HCT116 (cell line): ENCODE results near the gene USF1. TPM values are rescaled to one million over a fixed set of nuclear protein-coding genes. Genes with fewer than 3 reads are reported as not detected.

Experiments
- ATAC-seq: fragments of 200-7000 bp; cut with Tn5 transposase; 2 replicates; pipeline ENCODE4 v1.9.1; 2020; ENCODE audit warnings: mild to moderate bottlenecking, moderate library complexity
- BruUV-seq: library from RNA; stranded (reverse); fragments of 400-500 nt; replicated peaks from 2 replicates; lab custom pipeline; 2021; lab: Mats Ljungman, UMichigan
- CTCF ChIA-PET: fragments of 300-600 bp; sonication (Branson Sonifier 250); formaldehyde crosslinking; loops from one replicate; lab custom pipeline; 2021; ENCODE audit warnings: antibody characterized with exemption; lab: Charles Lee
- POLR2A ChIA-PET: fragments of 300-600, 350-600 bp; sonication (Branson Sonifier 250); formaldehyde crosslinking; loops from one replicate; lab custom pipeline; 2021; ENCODE audit warnings: antibody characterized with exemption; lab: Charles Lee
- RAD21 ChIA-PET, 2 experiments: fragments of 300-600 bp; sonication (Branson Sonifier 250); formaldehyde crosslinking; loops; one replicate each; lab custom pipeline; 2023; ENCODE audit warnings: low total read pairs in 2 of 2; ENCODE audit not compliant: uncharacterized antibody in 2 of 2, unreplicated experiment in 2 of 2, low non-redundant PET in 1 of 2; lab: Charles Lee
- DNase-seq: peaks from one replicate; pipeline ENCODE4 v3.0.0-alpha.2; 2010; ENCODE audit warnings: low read depth, low spot score
- H2AFZ ChIP-seq: fragments of 200-600 bp; shearing (Covaris generic), sonication (generic); 2 replicates; pipeline ENCODE4 v1.6.1; 2017; ENCODE audit warnings: low read depth, mixed run types, mixed read lengths, antibody characterized with exemption, low read length; ENCODE audit not compliant: poor library complexity, severe bottlenecking
- H3K27ac ChIP-seq: 2 replicates; pipeline ENCODE4 v1.5.1; 2012; ENCODE audit warnings: low read depth, low read length
- H3K27me3 ChIP-seq: fragments of 200-600 bp; sonication (generic); 2 replicates; pipeline ENCODE4 v1.6.1; 2016; ENCODE audit warnings: mixed run types, low read length, mixed read lengths; ENCODE audit not compliant: insufficient read depth
- H3K36me3 ChIP-seq, 2 experiments: fragments of 200-500 bp in 1 of 2; fragments of 200-600 bp in 1 of 2; sonication (Bioruptor generic) in 1 of 2; sonication (generic) in 1 of 2; 2 replicates each; pipeline versions ENCODE4 v1.5.1 to v1.6.1; 2014 to 2016; ENCODE audit warnings: low read length in 2 of 2, inconsistent platforms in 1 of 2, mixed read lengths in 1 of 2, mixed run types in 1 of 2; ENCODE audit not compliant: insufficient read depth in 2 of 2, control insufficient read depth in 1 of 2
- H3K4me1 ChIP-seq, 2 experiments: fragments of 200-600 bp in 1 of 2; sonication (generic) in 1 of 2; 2 replicates each; pipeline versions ENCODE4 v1.5.1 to v1.6.1; 2012 to 2017; ENCODE audit warnings: low read length in 2 of 2, inconsistent platforms in 1 of 2, mild to moderate bottlenecking in 1 of 2, mixed read lengths in 1 of 2, mixed run types in 1 of 2, moderate library complexity in 1 of 2; ENCODE audit not compliant: insufficient read depth in 2 of 2, control insufficient read depth in 1 of 2
- H3K4me2 ChIP-seq: fragments of 200-600 bp; sonication (generic); 2 replicates; pipeline ENCODE4 v1.6.1; 2017; ENCODE audit warnings: mixed run types, low read length, mixed read lengths
- H3K4me3 ChIP-seq, 2 experiments: fragments of 200-600 bp in 1 of 2; sonication (generic) in 1 of 2; replicated peaks in 1 of 2; 2 replicates each; pipeline ENCODE4 v1.5.1; 2011 to 2016; ENCODE audit warnings: low read length in 2 of 2, control low read depth in 1 of 2, low read depth in 1 of 2, mild to moderate bottlenecking in 1 of 2, mixed read lengths in 1 of 2, mixed run types in 1 of 2
- H3K79me2 ChIP-seq: fragments of 200-600 bp; sonication (generic); 2 replicates; pipeline ENCODE4 v1.6.1; 2017; ENCODE audit warnings: mild to moderate bottlenecking, mixed run types, low read length, moderate library complexity, mixed read lengths; ENCODE audit not compliant: insufficient read depth
- H3K9ac ChIP-seq: fragments of 200-600 bp; sonication (generic); 2 replicates; pipeline ENCODE4 v1.6.1; 2016; ENCODE audit warnings: low read length, mixed read lengths
- H3K9me2 ChIP-seq: fragments of 200-600 bp; sonication (generic), shearing (Covaris generic); 2 replicates; pipeline ENCODE4 v1.6.1; 2017; ENCODE audit warnings: mixed run types, mild to moderate bottlenecking, moderate library complexity; ENCODE audit not compliant: insufficient read depth
- H3K9me3 ChIP-seq, 2 experiments: fragments of 200-500 bp in 1 of 2; fragments of 200-600 bp in 1 of 2; sonication (Bioruptor generic) in 1 of 2; sonication (generic) in 1 of 2; 2 replicates each; pipeline ENCODE4 v1.6.1; 2014 to 2017; ENCODE audit warnings: low read length in 2 of 2, mixed read lengths in 2 of 2, inconsistent platforms in 1 of 2, low read depth in 1 of 2, mild to moderate bottlenecking in 1 of 2, mixed run types in 1 of 2, moderate library complexity in 1 of 2; ENCODE audit not compliant: control insufficient read depth in 1 of 2, insufficient read depth in 1 of 2
- H4K20me1 ChIP-seq: fragments of 200-600 bp; sonication (generic), shearing (Covaris generic); 2 replicates; pipeline ENCODE4 v1.6.1; 2017; ENCODE audit warnings: mixed run types, mild to moderate bottlenecking, moderate library complexity; ENCODE audit not compliant: insufficient read depth
- CBX3 ChIP-seq: IDR thresholded peaks from 2 replicates; pipeline ENCODE4 v1.6.1; 2012; ENCODE audit warnings: low read depth
- EGR1 ChIP-seq: IDR thresholded peaks from 2 replicates; pipeline ENCODE4 v1.6.1; 2012; ENCODE audit warnings: low read depth
- ELF1 ChIP-seq: IDR thresholded peaks from 2 replicates; pipeline ENCODE4 v1.6.1; 2012; ENCODE audit warnings: low read depth, borderline replicate concordance
- EZH2 ChIP-seq: fragments of 200-600 bp; sonication (generic); IDR thresholded peaks from 2 replicates; pipeline ENCODE4 v1.6.1; 2017; ENCODE audit warnings: antibody characterized with exemption, mixed run types
- EZH2phosphoT487 ChIP-seq: fragments of 200-600 bp; IDR thresholded peaks from 2 replicates; pipeline ENCODE4 v1.6.1; 2018; ENCODE audit warnings: antibody characterized with exemption, borderline replicate concordance
- POLR2AphosphoS5 ChIP-seq: IDR thresholded peaks from 2 replicates; pipeline ENCODE4 v1.6.1; 2011; ENCODE audit warnings: mild to moderate bottlenecking, low read depth, low read length, moderate library complexity
- RAD21 ChIP-seq: IDR thresholded peaks from 2 replicates; pipeline ENCODE4 v1.6.1; 2012; ENCODE audit warnings: low read depth, mild to moderate bottlenecking
- SRF ChIP-seq: IDR thresholded peaks from 2 replicates; pipeline ENCODE4 v1.6.1; 2012; ENCODE audit warnings: low read depth
- YY1 ChIP-seq: IDR thresholded peaks from 2 replicates; pipeline ENCODE4 v1.6.1; 2011; ENCODE audit warnings: low read length, low read depth, moderate library complexity, mild to moderate bottlenecking; ENCODE audit not compliant: insufficient replicate concordance; ENCODE audit errors: extremely low read depth
- ZBTB33 ChIP-seq: IDR thresholded peaks from 2 replicates; pipeline ENCODE4 v1.6.1; 2011; ENCODE audit warnings: mild to moderate bottlenecking, low read length, moderate library complexity; ENCODE audit not compliant: insufficient replicate concordance; ENCODE audit errors: extremely low read depth
- ZFX ChIP-seq: fragments of 450-650 bp; IDR thresholded peaks from 2 replicates; pipeline ENCODE4 v1.6.1; 2017
- ZNF274 ChIP-seq: fragments of 200-500 bp; sonication (Bioruptor generic); IDR thresholded peaks from 2 replicates; pipeline ENCODE4 v1.6.1; 2014; ENCODE audit warnings: mild to moderate bottlenecking, low read depth, low read length, inconsistent platforms
- intact Hi-C: fragments of 100-400 bp; cut with micrococcal nuclease; formaldehyde crosslinking; loops from 2 replicates; pipeline ENCODE4 v1.10.0; 2022
- total RNA-seq: library from RNA; stranded (reverse); gene quantifications from one replicate; pipeline ENCODE4 v1.2.1, GENCODE V29; 2021; ENCODE audit not compliant: unreplicated experiment
- TF ChIP-seq, protein P1 (sequence below): IDR thresholded peaks from 2 replicates; pipeline ENCODE4 v1.6.1; 2012
- TF ChIP-seq, protein P2 (sequence below): IDR thresholded peaks from 2 replicates; pipeline ENCODE4 v1.6.1; 2012

Gene USF1
- total RNA-seq, 1 experiment from 2014 or later: 48.0 TPM

- TF ChIP-seq ZBTB33 (no peak), POLR2AphosphoS5 (no peak), YY1 (no peak), SRF (no peak), RAD21 (no peak)
- TF ChIP-seq, protein P1, sequence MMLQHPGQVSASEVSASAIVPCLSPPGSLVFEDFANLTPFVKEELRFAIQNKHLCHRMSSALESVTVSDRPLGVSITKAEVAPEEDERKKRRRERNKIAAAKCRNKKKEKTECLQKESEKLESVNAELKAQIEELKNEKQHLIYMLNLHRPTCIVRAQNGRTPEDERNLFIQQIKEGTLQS: no peak
- TF ChIP-seq, all 23 proteins: peak for 0
Observed at GRCh38 chr1:161085165-161085564, 39.4 kb upstream of the USF1 start (continued).

- TF ChIP-seq EZH2 (no peak), EZH2phosphoT487 (no peak), YY1 (no peak), ELF1 (no peak), ZFX (no peak), CBX3 (no peak), EGR1 (no peak), POLR2AphosphoS5 (no peak), ZNF274 (no peak)
- TF ChIP-seq, protein P2, sequence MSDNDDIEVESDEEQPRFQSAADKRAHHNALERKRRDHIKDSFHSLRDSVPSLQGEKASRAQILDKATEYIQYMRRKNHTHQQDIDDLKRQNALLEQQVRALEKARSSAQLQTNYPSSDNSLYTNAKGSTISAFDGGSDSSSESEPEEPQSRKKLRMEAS: no peak
- no peaks in the 10 kb centered on the region for H3K27me3 ChIP-seq
- no peaks in the 10 kb centered on the region for H4K20me1 ChIP-seq
- no peak overlapping the region for H3K4me3 ChIP-seq
- POLR2A ChIA-PET: interaction anchor here (1.4 kb wide), 1 partner anchor 46 kb away, joined by 4 read pairs; the partner anchor contains the start of gene TSTD1
- intact Hi-C loops: no loop called here
- BruUV-seq: no TSS peak
- H3K9me2 ChIP-seq: no peaks in the 10 kb centered on the region
- H3K9me3 ChIP-seq: no peaks in the 10 kb centered on the region
- H3K79me2 ChIP-seq: no peaks in the 10 kb centered on the region
- H3K9ac ChIP-seq: no peak overlapping the region
- H3K27ac ChIP-seq: no peak overlapping the region
- peak overlapping the region; percentile 73 for H3K4me2 ChIP-seq
- no peak overlapping the region for H2AFZ ChIP-seq
- RAD21 ChIA-PET: no interaction called here
- ATAC-seq (no peak), DNase-seq (no peak)
- H3K4me1 ChIP-seq: peaks cover 38 to 92% of the 10 kb centered on the region in 2 experiments
- no peaks in the 10 kb centered on the region for H3K36me3 ChIP-seq
- CTCF ChIA-PET: interaction anchor here (0.9 to 2.4 kb wide), 4 partner anchors 12 to 87 kb away, joined by 3 to 9 read pairs (median 4); partner anchors contain the start of gene KLHDC9
Observed at GRCh38 chr1:161084597-161084988, 38.8 kb upstream of the USF1 start.
